ENCODE data around the gene DTX4. TPM values are rescaled to one million over a fixed set of nuclear protein-coding genes. Genes with fewer than 3 reads are reported as not detected.

Gene DTX4
- total RNA-seq, 1 experiment from 2014 or later: 1.9 TPM

- Histone ChIP-seq H3K4me3 (ENCODE audit: low read depth, low read length, poor library complexity, severe bottlenecking) (no peak overlapping the region), H3K9me3 (ENCODE audit: low read depth, low read length, poor library complexity, severe bottlenecking) (no peaks in the 10 kb centered on the region), H3K4me1 (ENCODE audit: insufficient read depth, low read length, poor library complexity, severe bottlenecking) (no peaks in the 10 kb centered on the region), H3K27me3 (replicated peaks; ENCODE audit: insufficient read depth, low read depth, low read length, poor library complexity) (peaks cover 3% of the 10 kb centered on the region), H3K27ac (ENCODE audit: low read depth, low read length, poor library complexity, severe bottlenecking) (no peak overlapping the region), H3K36me3 (ENCODE audit: insufficient read depth, low read length, poor library complexity, severe bottlenecking) (no peaks in the 10 kb centered on the region)
- TF ChIP-seq CTCF (conservative IDR thresholded peaks at IDR 0.05; ENCODE audit: low read depth, low read length) (no peak), EZH2 (IDR thresholded peaks at IDR 0.05; ENCODE audit: borderline replicate concordance, low read depth, low read length, poor library complexity, severe bottlenecking) (no peak)
- no peak for DNase-seq (ENCODE audit: low spot score)
- intact Hi-C loops (cut with micrococcal nuclease; ENCODE audit: unreplicated experiment): no loop called here
- POLR2A ChIA-PET (ENCODE audit: low non-redundant PET): no interaction called here
- BruUV-seq (replicated peaks): no TSS peak
- CTCF ChIA-PET: no interaction called here
These were observed 52.5 kb downstream of the DTX4 start for GRCh38 chr11:59224351-59224928.

- Histone ChIP-seq H3K36me3 (ENCODE audit: insufficient read depth, low read length, poor library complexity, severe bottlenecking) (no peaks in the 10 kb centered on the region), H3K9me3 (ENCODE audit: low read depth, low read length, poor library complexity, severe bottlenecking) (no peaks in the 10 kb centered on the region), H3K27me3 (replicated peaks; ENCODE audit: insufficient read depth, low read depth, low read length, poor library complexity) (peaks cover 3% of the 10 kb centered on the region), H3K4me3 (ENCODE audit: low read depth, low read length, poor library complexity, severe bottlenecking) (no peak overlapping the region), H3K4me1 (ENCODE audit: insufficient read depth, low read length, poor library complexity, severe bottlenecking) (no peaks in the 10 kb centered on the region), H3K27ac (ENCODE audit: low read depth, low read length, poor library complexity, severe bottlenecking) (no peak overlapping the region)
- TF ChIP-seq CTCF (conservative IDR thresholded peaks at IDR 0.05; ENCODE audit: low read depth, low read length) (no peak), EZH2 (IDR thresholded peaks at IDR 0.05; ENCODE audit: borderline replicate concordance, low read depth, low read length, poor library complexity, severe bottlenecking) (no peak)
- CTCF ChIA-PET: no interaction called here
- DNase-seq (ENCODE audit: low spot score): no peak
- POLR2A ChIA-PET (ENCODE audit: low non-redundant PET): no interaction called here
- no TSS peak for BruUV-seq (replicated peaks)
- intact Hi-C loops (cut with micrococcal nuclease; ENCODE audit: unreplicated experiment): no loop called here
These were observed 53.1 kb downstream of the DTX4 start for GRCh38 chr11:59225017-59225416.

- Histone ChIP-seq H3K4me3 (ENCODE audit: low read depth, low read length, poor library complexity, severe bottlenecking) (no peak overlapping the region), H3K9me3 (ENCODE audit: low read depth, low read length, poor library complexity, severe bottlenecking) (no peaks in the 10 kb centered on the region), H3K4me1 (ENCODE audit: insufficient read depth, low read length, poor library complexity, severe bottlenecking) (no peaks in the 10 kb centered on the region), H3K27me3 (replicated peaks; ENCODE audit: insufficient read depth, low read depth, low read length, poor library complexity) (peaks cover 3% of the 10 kb centered on the region), H3K27ac (ENCODE audit: low read depth, low read length, poor library complexity, severe bottlenecking) (no peak overlapping the region), H3K36me3 (ENCODE audit: insufficient read depth, low read length, poor library complexity, severe bottlenecking) (no peaks in the 10 kb centered on the region)
- intact Hi-C loops (cut with micrococcal nuclease; ENCODE audit: unreplicated experiment): no loop called here
- no peak for DNase-seq (ENCODE audit: low spot score)
- no TSS peak for BruUV-seq (replicated peaks)
- POLR2A ChIA-PET (ENCODE audit: low non-redundant PET): no interaction called here
- TF ChIP-seq EZH2 (IDR thresholded peaks at IDR 0.05; ENCODE audit: borderline replicate concordance, low read depth, low read length, poor library complexity, severe bottlenecking) (no peak), CTCF (conservative IDR thresholded peaks at IDR 0.05; ENCODE audit: low read depth, low read length) (no peak)
- CTCF ChIA-PET: no interaction called here
These were observed 54.5 kb downstream of the DTX4 start for GRCh38 chr11:59226396-59226795.
